Renal pelvis (tissue), 4 donors: ENCODE results near the gene TNFRSF18. TPM values are rescaled to one million over a fixed set of nuclear protein-coding genes. Genes with fewer than 3 reads are reported as not detected.

Experiments used
- DNase-seq: peaks from one replicate; pipeline ENCODE4 v3.0.0-alpha.2; 2013
- polyA plus RNA-seq, 3 donors: library from polyadenylated mRNA; unstranded; fragments of 120-200 nt; gene quantifications; one replicate each; pipeline ENCODE4 v1.2.1, GENCODE V29; 2013; ENCODE audit not compliant: insufficient read length in 3 of 3

The TNFRSF18 gene
- polyA plus RNA-seq, 3 donors: 0.75 to 1.2 (median 0.89) TPM

- no peak for DNase-seq
These were observed 34.6 kb upstream of the TNFRSF18 start for GRCh38 chr1:1240822-1241587.

- no peak for DNase-seq
These were observed 33.9 kb upstream of the TNFRSF18 start for GRCh38 chr1:1240348-1240732.

- no peak for DNase-seq
These were observed 33.4 kb upstream of the TNFRSF18 start for GRCh38 chr1:1239614-1240347.

- DNase-seq: no peak
These were observed 32.8 kb upstream of the TNFRSF18 start for GRCh38 chr1:1239227-1239613.

- DNase-seq: no peak
These were observed 32.3 kb upstream of the TNFRSF18 start for GRCh38 chr1:1238702-1239178.

GRCh38 chr1:1237874-1238701 lies 31.7 kb upstream of the TNFRSF18 start:
- DNase-seq: no peak

GRCh38 chr1:1236945-1237873 lies 30.8 kb upstream of the TNFRSF18 start:
- DNase-seq: no peak

- DNase-seq: no peak
These were observed 29.9 kb upstream of the TNFRSF18 start for GRCh38 chr1:1236176-1236763.

GRCh38 chr1:1235016-1235744 lies 28.8 kb upstream of the TNFRSF18 start:
- DNase-seq: no peak

- DNase-seq: no peak
These were observed 27.9 kb upstream of the TNFRSF18 start for GRCh38 chr1:1234180-1234808.

- no peak for DNase-seq
These were observed 27.1 kb upstream of the TNFRSF18 start for GRCh38 chr1:1233567-1233892.

GRCh38 chr1:1232796-1233566 lies 26.6 kb upstream of the TNFRSF18 start:
- no peak for DNase-seq

GRCh38 chr1:1232208-1232795 lies 25.9 kb upstream of the TNFRSF18 start, which contains the start of gene B3GALT6:
Gene B3GALT6 (plus strand): TSS chr1:1232237. CDS start chr1:1232279, 42 bp downstream.
- no peak for DNase-seq

- peak; percentile 97 for DNase-seq
These were observed 25.2 kb upstream of the TNFRSF18 start, which contains the start of gene SDF4 for GRCh38 chr1:1231400-1232207. Gene SDF4 (minus strand): TSS chr1:1232001. CDS start chr1:1228772, 3,229 bp downstream.

GRCh38 chr1:1230656-1231399 lies 24.4 kb upstream of the TNFRSF18 start:
- no peak for DNase-seq

- no peak for DNase-seq
These were observed 23.4 kb upstream of the TNFRSF18 start for GRCh38 chr1:1229770-1230169.
